ENCODE data around the gene CARHSP1. TPM values are rescaled to one million over a fixed set of nuclear protein-coding genes. Genes with fewer than 3 reads are reported as not detected.

CARHSP1 gene
- total and polyA plus RNA-seq, 2 of the 8 experiments (the other 6 are each of a cell fraction or from before 2014, with no cell fraction given): 292 to 300 TPM

- TF ChIP-seq BRCA1 (IDR thresholded peaks at IDR 0.05; ENCODE audit: low read depth, low read length): no peak
- TF ChIP-seq YY1 (IDR thresholded peaks at IDR 0.05; ENCODE audit: low read depth, low read length): no peak
- TF ChIP-seq ATF2 (IDR thresholded peaks at IDR 0.05; ENCODE audit: low read length): no peak
- TF ChIP-seq SIN3A (conservative IDR thresholded peaks at IDR 0.05 in 1 of 2, IDR thresholded peaks at IDR 0.05 in 1 of 2; ENCODE audit: low read depth in 1 of 2, low read length in 2 of 2): no peak
- TF ChIP-seq KDM4A (IDR thresholded peaks at IDR 0.05; ENCODE audit: low read depth, low read length, severe bottlenecking): no peak
- TF ChIP-seq KDM5A (IDR thresholded peaks at IDR 0.05; ENCODE audit: low read length): no peak
Observed at GRCh38 chr16:8826278-8826879, 42.4 kb downstream of the CARHSP1 start (continued).
